Measurements from ENCODE around the gene PPP3R1. TPM values are rescaled to one million over a fixed set of nuclear protein-coding genes. Genes with fewer than 3 reads are reported as not detected.

The PPP3R1 gene
- total and polyA plus RNA-seq, 2 of the 4 experiments (the other 2 are of a cell fraction) = 9.1 to 17.3 TPM

- no peak overlapping the region for H3K27ac ChIP-seq (ENCODE audit: insufficient read depth, low read length)
- no peak overlapping the region for H3K9ac ChIP-seq (ENCODE audit: low read depth, low read length)
- DNase-seq = no peak
- peaks cover 6% of the 10 kb centered on the region; the same call in 1 of the 2 replicates for H4K20me1 ChIP-seq (ENCODE audit: insufficient read depth, low read length)
- in situ Hi-C loops (cut with MboI; ENCODE audit: low sequenced_read_pairs) (no loop called here), intact Hi-C loops (cut with micrococcal nuclease) (no loop called here), dilution Hi-C loops (cut with HindIII; ENCODE audit: low sequenced_read_pairs, unreplicated experiment) (no loop called here)
- H2BK120ac ChIP-seq (ENCODE audit: low read depth, low read length) = no peak overlapping the region
- no peak overlapping the region for H3K4me3 ChIP-seq (ENCODE audit: insufficient read depth, low read depth, low read length)
- no peak overlapping the region for H3K23ac ChIP-seq (ENCODE audit: low read depth, low read length)
- H3K27me3 ChIP-seq (ENCODE audit: control insufficient read depth, insufficient read depth, low read length) = no peaks in the 10 kb centered on the region
- H2AK5ac ChIP-seq (ENCODE audit: low read depth, low read length) = no peak overlapping the region
- POLR2A ChIA-PET (ENCODE audit: unreplicated experiment) = no interaction called here
- H3K36me3 ChIP-seq (ENCODE audit: control insufficient read depth, insufficient read depth, low read length) = peaks cover 13% of the 10 kb centered on the region
- no peak overlapping the region for H3K4ac ChIP-seq (ENCODE audit: low read depth, low read length)
- CTCF ChIA-PET = interaction anchor here (0.6 kb wide), 1 partner anchor 71 kb away, joined by 3 read pairs; no protein-coding TSS in a partner anchor
- H3K9me3 ChIP-seq (ENCODE audit: control insufficient read depth, insufficient read depth, low read length) = no peaks in the 10 kb centered on the region
- H2AK9ac ChIP-seq (replicated peaks; ENCODE audit: low read depth, low read length, poor library complexity) = no peak overlapping the region
- no peak overlapping the region for H3K4me2 ChIP-seq (ENCODE audit: low read depth, low read length)
- WGBS, 2 experiments (ENCODE audit: extremely low coverage in 2 of 2, insufficient read length in 1 of 2) = 100% methylated on average over 1 of the region's 1 CpG; no CpG with 5 or more reads in 1 of the 2 experiments
- TF ChIP-seq CEBPB (IDR thresholded peaks at IDR 0.05; ENCODE audit: low read depth, low read length) (no peak), SMC3 (IDR thresholded peaks at IDR 0.05; ENCODE audit: low read depth, low read length) (no peak), MAZ (IDR thresholded peaks at IDR 0.05; ENCODE audit: borderline replicate concordance, low read depth, low read length) (no peak), CHD1 (IDR thresholded peaks at IDR 0.05; ENCODE audit: low read depth, low read length) (no peak), USF2 (IDR thresholded peaks at IDR 0.05; ENCODE audit: low read depth, low read length) (no peak), NFE2L2 (IDR thresholded peaks at IDR 0.05; ENCODE audit: low read depth, low read length) (no peak)
- H3K18ac ChIP-seq (ENCODE audit: low read depth, low read length) = no peak overlapping the region
- no peak overlapping the region for H2AFZ ChIP-seq (replicated peaks; ENCODE audit: low read length, poor library complexity)
- no peak overlapping the region for H4K5ac ChIP-seq (ENCODE audit: low read depth, low read length)
- H4K91ac ChIP-seq (ENCODE audit: insufficient read depth, low read depth, low read length) = no peak overlapping the region
- H3K4me1 ChIP-seq (ENCODE audit: control insufficient read depth, insufficient read depth, low read length) = peaks cover 6% of the 10 kb centered on the region
- no peak overlapping the region for H2BK5ac ChIP-seq (ENCODE audit: low read depth, low read length, poor library complexity, severe bottlenecking)
- H2BK20ac ChIP-seq (ENCODE audit: low read depth, low read length) = no peak overlapping the region
- no peak overlapping the region for H3K56ac ChIP-seq (ENCODE audit: extremely low read depth, insufficient read depth, low read length)
- ATAC-seq (ENCODE audit: low read depth) = no peak
- H3K14ac ChIP-seq (replicated peaks; ENCODE audit: low read depth, low read length) = no peak overlapping the region
- BruUV-seq (replicated peaks) = no TSS peak
- H3K79me1 ChIP-seq (ENCODE audit: low read depth in 1 of 2, low read length in 2 of 2) = peaks cover 22 to 50% of the 10 kb centered on the region in 2 experiments
- H2BK15ac ChIP-seq (ENCODE audit: low read depth, low read length) = no peak overlapping the region
- no peak overlapping the region for H4K8ac ChIP-seq (ENCODE audit: low read depth in 2 of 2, low read length in 2 of 2)
- no peaks in the 10 kb centered on the region for H3K9me1 ChIP-seq (ENCODE audit: insufficient read depth, low read length)
These were observed 69.4 kb downstream of the PPP3R1 start for GRCh38 chr2:68182902-68183301.
